ENCODE data around the gene KCNJ8. TPM values are rescaled to one million over a fixed set of nuclear protein-coding genes. Genes with fewer than 3 reads are reported as not detected.

Gene KCNJ8
- total and polyA plus RNA-seq, 5 donors from 2014 or later = 0.15 TPM; not detected in 4

GRCh38 chr12:21764950-21765349 lies 9.6 kb downstream of the KCNJ8 start:
- no peak for ATAC-seq (ENCODE audit: low read depth in 2 of 2)
- H3K27me3 Mint-ChIP-seq = peaks cover 11% of the 10 kb centered on the region
- Histone ChIP-seq H3K9me3 (ENCODE audit: control insufficient read depth in 2 of 2, low read length in 2 of 2) (no peaks in the 10 kb centered on the region), H3K4me1 (ENCODE audit: control insufficient read depth, insufficient read depth, low read length, poor library complexity, severe bottlenecking) (no peaks in the 10 kb centered on the region), H3K36me3 (ENCODE audit: control insufficient read depth, insufficient read depth, low read length) (no peaks in the 10 kb centered on the region), H3K27ac (ENCODE audit: insufficient read depth, low read length, poor library complexity, severe bottlenecking) (no peak overlapping the region), H3K4me3 (ENCODE audit: low read depth, low read length) (no peak overlapping the region), H3K27me3 (ENCODE audit: control insufficient read depth, insufficient read depth, low read length) (peaks cover 2% of the 10 kb centered on the region)
- H3K36me3 Mint-ChIP-seq = no peaks in the 10 kb centered on the region
- DNase-seq = no peak
- H3K27ac Mint-ChIP-seq = no peak overlapping the region
- no peaks in the 10 kb centered on the region for H3K9me3 Mint-ChIP-seq
- H3K4me1 Mint-ChIP-seq = no peaks in the 10 kb centered on the region
- no peak overlapping the region for H3K4me3 Mint-ChIP-seq

DNA sequence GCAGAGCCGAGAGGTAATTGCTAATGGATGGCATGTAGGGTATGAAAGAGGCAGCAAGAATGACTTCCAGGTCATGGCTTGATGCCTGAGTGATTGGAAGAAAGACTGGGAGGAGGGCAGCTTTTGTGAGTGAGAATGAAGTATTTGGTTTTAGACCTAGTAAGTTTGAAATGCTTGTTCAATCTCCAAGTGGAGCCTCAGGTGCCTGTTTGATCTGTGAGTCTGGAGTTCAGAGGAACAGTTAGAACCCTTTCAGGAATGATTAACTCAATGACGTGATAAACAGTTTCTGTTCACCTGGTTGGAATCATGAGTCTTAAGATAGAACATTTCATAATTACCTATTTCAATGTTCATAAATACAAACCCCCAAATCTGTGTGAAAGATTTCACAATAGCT lies 10.4 kb downstream of the KCNJ8 start:
- no peak overlapping the region for H3K27ac ChIP-seq (ENCODE audit: insufficient read depth, low read length, poor library complexity, severe bottlenecking)
- Mint-ChIP-seq H3K9me3 (peaks cover 0 to 1% (median 0%) of the 10 kb centered on the region in 7 donors), H3K36me3 (no peaks in the 10 kb centered on the region), H3K27ac (no peak overlapping the region), H3K4me1 (no peaks in the 10 kb centered on the region), H3K27me3 (peaks cover 11% of the 10 kb centered on the region), H3K4me3 (no peak overlapping the region)
- H3K4me3 ChIP-seq (ENCODE audit: low read depth, low read length) = no peak overlapping the region
- no peak for ATAC-seq (ENCODE audit: low read depth in 2 of 2)
- peaks cover 2% of the 10 kb centered on the region for H3K27me3 ChIP-seq (ENCODE audit: control insufficient read depth, insufficient read depth, low read length)
- no peak for DNase-seq
- no peaks in the 10 kb centered on the region for H3K4me1 ChIP-seq (ENCODE audit: control insufficient read depth, insufficient read depth, low read length, poor library complexity, severe bottlenecking)
- no peaks in the 10 kb centered on the region for H3K9me3 ChIP-seq (ENCODE audit: control insufficient read depth in 2 of 2, low read length in 2 of 2)
- H3K36me3 ChIP-seq (ENCODE audit: control insufficient read depth, insufficient read depth, low read length) = no peaks in the 10 kb centered on the region

- Mint-ChIP-seq H3K9me3 (peaks cover 0 to 1% (median 0%) of the 10 kb centered on the region in 7 donors), H3K27me3 (peaks cover 11% of the 10 kb centered on the region), H3K4me3 (no peak overlapping the region), H3K4me1 (no peaks in the 10 kb centered on the region), H3K36me3 (no peaks in the 10 kb centered on the region), H3K27ac (no peak overlapping the region)
- H3K27ac ChIP-seq (ENCODE audit: insufficient read depth, low read length, poor library complexity, severe bottlenecking) = no peak overlapping the region
- H3K4me3 ChIP-seq (ENCODE audit: low read depth, low read length) = no peak overlapping the region
- ATAC-seq (ENCODE audit: low read depth in 2 of 2) (no peak), DNase-seq (no peak)
- no peaks in the 10 kb centered on the region for H3K9me3 ChIP-seq (ENCODE audit: control insufficient read depth in 2 of 2, low read length in 2 of 2)
- peaks cover 2% of the 10 kb centered on the region for H3K27me3 ChIP-seq (ENCODE audit: control insufficient read depth, insufficient read depth, low read length)
- H3K4me1 ChIP-seq (ENCODE audit: control insufficient read depth, insufficient read depth, low read length, poor library complexity, severe bottlenecking) = no peaks in the 10 kb centered on the region
- no peaks in the 10 kb centered on the region for H3K36me3 ChIP-seq (ENCODE audit: control insufficient read depth, insufficient read depth, low read length)
These were observed 11.0 kb downstream of the KCNJ8 start for GRCh38 chr12:21763531-21763930.

GRCh38 chr12:21759737-21760136 lies 14.8 kb downstream of the KCNJ8 start:
- Histone ChIP-seq H3K4me1 (ENCODE audit: control insufficient read depth, insufficient read depth, low read length, poor library complexity, severe bottlenecking) (no peaks in the 10 kb centered on the region), H3K27ac (ENCODE audit: insufficient read depth, low read length, poor library complexity, severe bottlenecking) (no peak overlapping the region), H3K4me3 (ENCODE audit: low read depth, low read length) (no peak overlapping the region), H3K9me3 (ENCODE audit: control insufficient read depth in 2 of 2, low read length in 2 of 2) (no peaks in the 10 kb centered on the region), H3K36me3 (ENCODE audit: control insufficient read depth, insufficient read depth, low read length) (no peaks in the 10 kb centered on the region), H3K27me3 (ENCODE audit: control insufficient read depth, insufficient read depth, low read length) (peaks cover 2% of the 10 kb centered on the region)
- Mint-ChIP-seq H3K4me3 (no peak overlapping the region), H3K27ac (no peak overlapping the region), H3K36me3 (no peaks in the 10 kb centered on the region), H3K4me1 (no peaks in the 10 kb centered on the region), H3K9me3 (peaks cover 0 to 1% (median 0%) of the 10 kb centered on the region in 7 donors), H3K27me3 (peaks cover 9% of the 10 kb centered on the region)
- ATAC-seq (ENCODE audit: low read depth in 2 of 2) = no peak
- DNase-seq = no peak

- Histone ChIP-seq H3K4me1 (ENCODE audit: control insufficient read depth, insufficient read depth, low read length, poor library complexity, severe bottlenecking) (no peaks in the 10 kb centered on the region), H3K9me3 (ENCODE audit: control insufficient read depth in 2 of 2, low read length in 2 of 2) (no peaks in the 10 kb centered on the region), H3K36me3 (ENCODE audit: control insufficient read depth, insufficient read depth, low read length) (no peaks in the 10 kb centered on the region), H3K27ac (ENCODE audit: insufficient read depth, low read length, poor library complexity, severe bottlenecking) (no peak overlapping the region), H3K4me3 (ENCODE audit: low read depth, low read length) (no peak overlapping the region), H3K27me3 (ENCODE audit: control insufficient read depth, insufficient read depth, low read length) (no peaks in the 10 kb centered on the region)
- peaks cover 4% of the 10 kb centered on the region for H3K27me3 Mint-ChIP-seq
- no peak for ATAC-seq (ENCODE audit: low read depth in 2 of 2)
- no peaks in the 10 kb centered on the region for H3K36me3 Mint-ChIP-seq
- no peak overlapping the region for H3K27ac Mint-ChIP-seq
- DNase-seq = no peak
- H3K4me3 Mint-ChIP-seq = no peak overlapping the region
- no peaks in the 10 kb centered on the region for H3K4me1 Mint-ChIP-seq
- peaks cover 0 to 1% (median 0%) of the 10 kb centered on the region in 7 donors for H3K9me3 Mint-ChIP-seq
These were observed 16.8 kb downstream of the KCNJ8 start for GRCh38 chr12:21757735-21758134.

- no peaks in the 10 kb centered on the region for H3K36me3 ChIP-seq (ENCODE audit: control insufficient read depth, insufficient read depth, low read length)
- no peaks in the 10 kb centered on the region for H3K4me1 Mint-ChIP-seq
These were observed 17.8 kb downstream of the KCNJ8 start for GRCh38 chr12:21756699-21757098.

GRCh38 chr12:21751517-21751916 lies 23.0 kb downstream of the KCNJ8 start:
- Histone ChIP-seq H3K4me1 (ENCODE audit: control insufficient read depth, insufficient read depth, low read length, poor library complexity, severe bottlenecking) (no peaks in the 10 kb centered on the region), H3K4me3 (ENCODE audit: low read depth, low read length) (no peak overlapping the region), H3K9me3 (ENCODE audit: control insufficient read depth in 2 of 2, low read length in 2 of 2) (no peaks in the 10 kb centered on the region), H3K36me3 (ENCODE audit: control insufficient read depth, insufficient read depth, low read length) (no peaks in the 10 kb centered on the region), H3K27ac (ENCODE audit: insufficient read depth, low read length, poor library complexity, severe bottlenecking) (no peak overlapping the region), H3K27me3 (ENCODE audit: control insufficient read depth, insufficient read depth, low read length) (no peaks in the 10 kb centered on the region)
- H3K36me3 Mint-ChIP-seq = no peaks in the 10 kb centered on the region
- H3K4me3 Mint-ChIP-seq = no peak overlapping the region
- peaks cover 4% of the 10 kb centered on the region for H3K27me3 Mint-ChIP-seq
- H3K4me1 Mint-ChIP-seq = no peaks in the 10 kb centered on the region
- no peak overlapping the region for H3K27ac Mint-ChIP-seq
- no peak for DNase-seq
- no peak for ATAC-seq (ENCODE audit: low read depth in 2 of 2)
- peaks cover 0 to 9% (median 0%) of the 10 kb centered on the region in 7 donors for H3K9me3 Mint-ChIP-seq

More at GRCh38 chr12:21756699-21757098, 17.8 kb downstream of the KCNJ8 start:
- DNase-seq = no peak
- Histone ChIP-seq H3K9me3 (ENCODE audit: control insufficient read depth in 2 of 2, low read length in 2 of 2) (no peaks in the 10 kb centered on the region), H3K4me1 (ENCODE audit: control insufficient read depth, insufficient read depth, low read length, poor library complexity, severe bottlenecking) (no peaks in the 10 kb centered on the region), H3K4me3 (ENCODE audit: low read depth, low read length) (no peak overlapping the region), H3K27ac (ENCODE audit: insufficient read depth, low read length, poor library complexity, severe bottlenecking) (no peak overlapping the region), H3K27me3 (ENCODE audit: control insufficient read depth, insufficient read depth, low read length) (no peaks in the 10 kb centered on the region)
- Mint-ChIP-seq H3K27ac (peak overlapping the region in 1 of 3 donors; percentile 26), H3K9me3 (peaks cover 0 to 1% (median 0%) of the 10 kb centered on the region in 7 donors), H3K36me3 (no peaks in the 10 kb centered on the region), H3K4me3 (no peak overlapping the region), H3K27me3 (peaks cover 4% of the 10 kb centered on the region)
- ATAC-seq (ENCODE audit: low read depth in 2 of 2) = no peak

DNA sequence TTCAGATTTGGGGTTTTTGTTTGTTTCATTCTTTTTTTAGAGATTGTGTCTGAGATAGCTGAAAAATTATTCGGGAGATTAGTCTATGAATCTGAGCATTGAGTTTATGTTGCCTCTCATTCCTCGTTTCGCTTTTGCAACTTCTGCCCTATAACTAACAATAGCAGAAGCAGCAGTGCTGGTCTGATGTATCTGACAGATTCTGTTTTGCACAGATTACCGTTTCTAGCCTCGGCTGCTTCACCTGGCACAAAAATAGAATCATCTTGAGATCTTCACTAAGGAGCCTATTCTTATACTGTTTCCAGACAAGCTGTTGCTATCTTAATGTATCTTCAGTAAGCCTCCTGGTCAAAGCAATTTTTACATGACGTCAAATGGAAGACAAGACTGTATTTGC lies 29.2 kb downstream of the KCNJ8 start:
- H3K27me3 Mint-ChIP-seq = peaks cover 12% of the 10 kb centered on the region
- H3K36me3 Mint-ChIP-seq = no peaks in the 10 kb centered on the region
- Histone ChIP-seq H3K9me3 (ENCODE audit: control insufficient read depth in 2 of 2, low read length in 2 of 2) (peaks cover 2 to 4% of the 10 kb centered on the region in 2 experiments), H3K27me3 (ENCODE audit: control insufficient read depth, insufficient read depth, low read length) (peaks cover 2% of the 10 kb centered on the region), H3K27ac (ENCODE audit: insufficient read depth, low read length, poor library complexity, severe bottlenecking) (no peak overlapping the region), H3K4me1 (ENCODE audit: control insufficient read depth, insufficient read depth, low read length, poor library complexity, severe bottlenecking) (no peaks in the 10 kb centered on the region), H3K36me3 (ENCODE audit: control insufficient read depth, insufficient read depth, low read length) (no peaks in the 10 kb centered on the region), H3K4me3 (ENCODE audit: low read depth, low read length) (no peak overlapping the region)
- no peak for DNase-seq
- H3K9me3 Mint-ChIP-seq = peaks cover 0 to 13% (median 3%) of the 10 kb centered on the region in 7 donors
- no peak for ATAC-seq (ENCODE audit: low read depth in 2 of 2)
- H3K27ac Mint-ChIP-seq = no peak overlapping the region
- H3K4me3 Mint-ChIP-seq = no peak overlapping the region
- H3K4me1 Mint-ChIP-seq = no peaks in the 10 kb centered on the region
